ENCODE measurements around the gene EIF3D.

- TF ChIP-seq, protein P1, sequence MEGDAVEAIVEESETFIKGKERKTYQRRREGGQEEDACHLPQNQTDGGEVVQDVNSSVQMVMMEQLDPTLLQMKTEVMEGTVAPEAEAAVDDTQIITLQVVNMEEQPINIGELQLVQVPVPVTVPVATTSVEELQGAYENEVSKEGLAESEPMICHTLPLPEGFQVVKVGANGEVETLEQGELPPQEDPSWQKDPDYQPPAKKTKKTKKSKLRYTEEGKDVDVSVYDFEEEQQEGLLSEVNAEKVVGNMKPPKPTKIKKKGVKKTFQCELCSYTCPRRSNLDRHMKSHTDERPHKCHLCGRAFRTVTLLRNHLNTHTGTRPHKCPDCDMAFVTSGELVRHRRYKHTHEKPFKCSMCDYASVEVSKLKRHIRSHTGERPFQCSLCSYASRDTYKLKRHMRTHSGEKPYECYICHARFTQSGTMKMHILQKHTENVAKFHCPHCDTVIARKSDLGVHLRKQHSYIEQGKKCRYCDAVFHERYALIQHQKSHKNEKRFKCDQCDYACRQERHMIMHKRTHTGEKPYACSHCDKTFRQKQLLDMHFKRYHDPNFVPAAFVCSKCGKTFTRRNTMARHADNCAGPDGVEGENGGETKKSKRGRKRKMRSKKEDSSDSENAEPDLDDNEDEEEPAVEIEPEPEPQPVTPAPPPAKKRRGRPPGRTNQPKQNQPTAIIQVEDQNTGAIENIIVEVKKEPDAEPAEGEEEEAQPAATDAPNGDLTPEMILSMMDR (conservative IDR thresholded peaks at IDR 0.05; ENCODE audit: low read length): no peak
- TF ChIP-seq EZH2phosphoT487 (IDR thresholded peaks at IDR 0.05; ENCODE audit: borderline replicate concordance): no peak
Measured at GRCh38 chr22:36566720-36567119, 37.8 kb upstream of the EIF3D start.

Measured in Loucy (cell line).